ENCODE results near the gene GLTPD2.

DNA sequence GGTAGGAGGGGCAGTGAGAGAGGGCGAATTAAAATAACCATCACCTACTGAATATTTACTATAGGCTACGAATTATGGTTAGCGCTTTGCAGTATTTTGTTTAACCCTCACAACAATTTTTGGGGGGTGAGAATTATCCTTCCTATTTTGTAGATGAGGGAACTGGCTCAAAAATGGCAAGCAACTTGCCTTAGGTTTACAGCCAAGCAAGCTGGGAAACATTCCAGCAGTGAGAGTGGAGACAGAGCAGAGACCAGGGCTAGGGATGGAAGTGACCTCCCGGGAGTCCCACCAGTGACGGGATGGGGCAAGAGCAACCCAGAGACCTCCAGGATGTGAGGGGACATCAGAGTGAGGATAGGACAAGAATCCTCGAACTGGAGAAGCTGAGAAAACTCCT is 2.2 kb upstream of the GLTPD2 start:
- TF ChIP-seq, protein P1, sequence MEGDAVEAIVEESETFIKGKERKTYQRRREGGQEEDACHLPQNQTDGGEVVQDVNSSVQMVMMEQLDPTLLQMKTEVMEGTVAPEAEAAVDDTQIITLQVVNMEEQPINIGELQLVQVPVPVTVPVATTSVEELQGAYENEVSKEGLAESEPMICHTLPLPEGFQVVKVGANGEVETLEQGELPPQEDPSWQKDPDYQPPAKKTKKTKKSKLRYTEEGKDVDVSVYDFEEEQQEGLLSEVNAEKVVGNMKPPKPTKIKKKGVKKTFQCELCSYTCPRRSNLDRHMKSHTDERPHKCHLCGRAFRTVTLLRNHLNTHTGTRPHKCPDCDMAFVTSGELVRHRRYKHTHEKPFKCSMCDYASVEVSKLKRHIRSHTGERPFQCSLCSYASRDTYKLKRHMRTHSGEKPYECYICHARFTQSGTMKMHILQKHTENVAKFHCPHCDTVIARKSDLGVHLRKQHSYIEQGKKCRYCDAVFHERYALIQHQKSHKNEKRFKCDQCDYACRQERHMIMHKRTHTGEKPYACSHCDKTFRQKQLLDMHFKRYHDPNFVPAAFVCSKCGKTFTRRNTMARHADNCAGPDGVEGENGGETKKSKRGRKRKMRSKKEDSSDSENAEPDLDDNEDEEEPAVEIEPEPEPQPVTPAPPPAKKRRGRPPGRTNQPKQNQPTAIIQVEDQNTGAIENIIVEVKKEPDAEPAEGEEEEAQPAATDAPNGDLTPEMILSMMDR (IDR thresholded peaks at IDR 0.05), result no peak
- TF ChIP-seq POLR2A (IDR thresholded peaks at IDR 0.05), result no peak

All from thyroid gland (tissue), 4 donors.